Bronchus fibroblast of lung (primary cell): Measurements from ENCODE around the gene SPRR2G. TPM values are rescaled to one million over a fixed set of nuclear protein-coding genes. Genes with fewer than 3 reads are reported as not detected.

Experiments used
- total RNA-seq: library from RNA; depleted of rRNA; stranded (reverse); fragments of >200 nt; gene quantifications from 2 replicates; pipeline ENCODE4 v1.2.3, GENCODE V29; 2015

Gene SPRR2G
- total RNA-seq: not detected in 2 replicates

DNA sequence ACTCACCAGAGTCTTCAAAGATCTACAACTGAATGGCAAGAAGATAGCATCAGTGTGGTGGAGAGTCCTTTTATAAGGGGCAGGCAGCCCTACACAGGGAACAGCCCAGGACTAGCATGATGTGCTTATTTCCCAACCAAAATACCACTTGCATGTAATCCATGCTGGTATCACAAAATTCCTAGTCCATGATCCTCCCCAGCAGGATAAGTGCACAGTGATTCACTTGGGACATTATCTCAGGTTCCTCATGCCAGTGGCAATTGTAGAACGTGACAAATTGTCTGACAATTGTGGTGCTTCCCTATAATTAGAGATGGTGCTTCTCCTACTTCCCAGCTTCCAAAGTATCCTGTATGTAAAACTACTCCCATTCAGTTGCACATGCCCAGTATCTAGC is at the start of gene SPRR2G:
TSS of gene SPRR2G (minus strand) at position 45 of the 400 bp plus-strand sequence. CDS start 780 bp downstream, outside the sequence.

GRCh38 chr1:153113416-153113815 is 37.3 kb downstream of the SPRR2G start, which contains the start of gene SPRR2F:
Gene SPRR2F (minus strand): TSS chr1:153113516. CDS start chr1:153112733, 783 bp downstream.

Other genes with a start within 250 kb of the SPRR2G start
- gene IVL, start 242.3 kb downstream of the SPRR2G start, total RNA-seq: not detected in 2 replicates
- not detected in 2 replicates for gene SPRR5, start 203.7 kb downstream of the SPRR2G start, total RNA-seq
- not detected in 2 replicates for gene SPRR4, start 180.2 kb downstream of the SPRR2G start, total RNA-seq
- not detected in 2 replicates for gene SPRR1A, start 166.8 kb downstream of the SPRR2G start, total RNA-seq
- not detected in 2 replicates for gene SPRR3, start 149.1 kb downstream of the SPRR2G start, total RNA-seq
- gene SPRR1B, start 119.7 kb downstream of the SPRR2G start, total RNA-seq: not detected in 2 replicates
- gene SPRR2D, start 109.8 kb downstream of the SPRR2G start, total RNA-seq: not detected in 2 replicates
- not detected in 2 replicates for gene SPRR2A, start 93.4 kb downstream of the SPRR2G start, total RNA-seq
- not detected in 2 replicates for gene SPRR2B, start 79.3 kb downstream of the SPRR2G start, total RNA-seq
- not detected in 2 replicates for gene SPRR2E, start 56.4 kb downstream of the SPRR2G start, total RNA-seq
- not detected in 2 replicates for gene SPRR2F, start 37.4 kb downstream of the SPRR2G start, total RNA-seq
- gene LELP1, start 52.5 kb upstream of the SPRR2G start, total RNA-seq: not detected in 2 replicates
- gene PRR9, start 66.7 kb upstream of the SPRR2G start, total RNA-seq: not detected in 2 replicates
- gene LORICRIN, start 108.8 kb upstream of the SPRR2G start, total RNA-seq: not detected in 2 replicates
- not detected in 2 replicates for gene PGLYRP3, start 162.1 kb upstream of the SPRR2G start, total RNA-seq
- gene PGLYRP4, start 198.0 kb upstream of the SPRR2G start, total RNA-seq: not detected in 2 replicates
- gene S100A9, start 207.0 kb upstream of the SPRR2G start, total RNA-seq: not detected in 2 replicates
- gene S100A12, start 224.7 kb upstream of the SPRR2G start, total RNA-seq: not detected in 2 replicates
- gene S100A8, start 240.2 kb upstream of the SPRR2G start, total RNA-seq: not detected in 2 replicates